ENCODE measurements around the gene ALMS1. TPM values are rescaled to one million over a fixed set of nuclear protein-coding genes. Genes with fewer than 3 reads are reported as not detected.
A peak's percentile ranks its signal among the peaks of the same experiment; 100 is the strongest.
"Not testable (repeated sequence)": the region's sequence is repeated elsewhere in the genome, so short reads cannot be mapped to it uniquely, and the experiment has no call there.

ALMS1 gene
- total RNA-seq, 1 experiment from 2014 or later, result 84.7 TPM

DNA sequence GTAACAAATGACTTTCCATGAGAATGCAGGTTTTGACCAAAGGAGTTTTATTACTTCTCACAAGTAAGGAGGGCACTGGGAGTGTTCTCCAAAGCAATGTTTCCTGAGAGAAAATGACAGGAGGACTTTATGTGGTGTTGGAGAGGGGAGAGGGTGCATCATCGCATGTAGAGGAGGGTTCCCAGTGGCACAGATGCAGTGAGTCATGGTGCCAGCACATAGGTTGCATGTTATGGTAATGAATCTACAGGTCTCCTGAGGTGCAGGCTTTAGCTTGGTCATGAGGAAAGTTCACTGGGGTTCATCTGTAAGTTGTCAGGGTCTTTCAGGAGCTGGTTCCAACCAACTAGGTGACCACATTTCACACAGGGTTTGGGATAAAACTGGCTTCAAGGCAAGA lies 226.2 kb downstream of the ALMS1 start:
- H3K4me1 ChIP-seq (ENCODE audit: low read length), result peaks cover 4% of the 10 kb centered on the region; the same call in 1 of the 2 replicates
- H2AFZ ChIP-seq (ENCODE audit: low read length), result no peak overlapping the region
- H3K27me3 ChIP-seq (ENCODE audit: low read length), result no peaks in the 10 kb centered on the region
- no peak overlapping the region for H3K27ac ChIP-seq (ENCODE audit: low read length)
- no peaks in the 10 kb centered on the region for H3K79me2 ChIP-seq (ENCODE audit: low read length)
- no peak overlapping the region for H3K4me2 ChIP-seq (ENCODE audit: low read depth, low read length, poor library complexity, severe bottlenecking)
- H3K9me2 ChIP-seq (replicated peaks; ENCODE audit: insufficient read depth, low read length), result no peaks in the 10 kb centered on the region
- no peaks in the 10 kb centered on the region for H4K20me1 ChIP-seq (ENCODE audit: insufficient read depth, low read depth, low read length)
- H3K9me3 ChIP-seq (ENCODE audit: low read length), result no peaks in the 10 kb centered on the region
- no peak for DNase-seq
- no peak overlapping the region for H3K9ac ChIP-seq (ENCODE audit: low read length)
- H3K4me3 ChIP-seq (ENCODE audit: low read length), result no peak overlapping the region
- H3K36me3 ChIP-seq (ENCODE audit: insufficient read depth, low read length), result peaks cover 7% of the 10 kb centered on the region; the same call in 1 of the 2 replicates

DNA sequence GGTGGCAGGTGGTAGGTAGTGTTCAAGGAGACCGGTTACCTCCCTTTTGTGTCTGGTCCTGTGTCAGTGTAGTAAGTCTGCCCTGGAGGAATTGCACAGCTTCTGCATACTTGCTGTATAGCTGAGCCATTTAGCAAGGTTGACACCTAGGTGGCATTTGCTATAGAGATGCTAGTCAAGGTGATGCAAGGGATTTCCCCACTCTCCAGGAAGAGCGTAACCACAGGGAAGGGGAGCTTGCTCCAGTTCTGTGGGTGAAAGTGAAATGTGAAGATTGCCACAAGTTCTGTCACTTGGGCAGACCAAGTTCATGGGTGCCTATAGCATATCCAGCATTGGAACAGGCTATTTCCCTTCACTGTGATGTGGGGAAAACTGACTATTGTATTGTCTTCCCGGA lies 228.5 kb downstream of the ALMS1 start:
- H4K20me1 ChIP-seq (ENCODE audit: insufficient read depth, low read depth, low read length), result no peaks in the 10 kb centered on the region
- no peaks in the 10 kb centered on the region for H3K9me2 ChIP-seq (replicated peaks; ENCODE audit: insufficient read depth, low read length)
- no peaks in the 10 kb centered on the region for H3K27me3 ChIP-seq (ENCODE audit: low read length)
- peaks cover 4% of the 10 kb centered on the region; the same call in 1 of the 2 replicates for H3K4me1 ChIP-seq (ENCODE audit: low read length)
- no peak overlapping the region for H3K9ac ChIP-seq (ENCODE audit: low read length)
- H3K9me3 ChIP-seq (ENCODE audit: low read length), result no peaks in the 10 kb centered on the region
- no peak overlapping the region for H3K4me3 ChIP-seq (ENCODE audit: low read length)
- no peak overlapping the region for H3K4me2 ChIP-seq (ENCODE audit: low read depth, low read length, poor library complexity, severe bottlenecking)
- no peak for DNase-seq
- no peaks in the 10 kb centered on the region for H3K79me2 ChIP-seq (ENCODE audit: low read length)
- no peak overlapping the region for H3K27ac ChIP-seq (ENCODE audit: low read length)
- H2AFZ ChIP-seq (ENCODE audit: low read length), result no peak overlapping the region
- peaks cover 7% of the 10 kb centered on the region; the same call in 1 of the 2 replicates for H3K36me3 ChIP-seq (ENCODE audit: insufficient read depth, low read length)

DNA sequence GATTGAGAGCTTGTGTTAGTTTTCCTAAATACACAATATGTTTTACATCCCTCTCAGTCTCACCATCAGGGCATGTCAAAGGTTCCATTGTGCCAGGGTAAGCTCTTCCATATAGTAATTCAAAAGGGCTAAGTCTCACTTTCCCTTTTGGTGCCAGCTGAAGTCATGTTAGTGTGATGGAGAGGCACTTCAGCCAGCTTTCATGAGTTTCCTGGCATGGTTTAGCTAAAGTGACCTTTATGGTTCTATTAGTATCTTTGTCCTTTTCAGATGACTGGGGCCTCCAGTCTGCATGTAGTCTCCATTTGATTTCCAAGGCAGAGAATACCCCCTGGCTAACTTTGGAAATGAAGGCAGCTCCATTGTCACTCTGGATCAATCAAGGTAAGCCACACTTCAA lies 229.4 kb downstream of the ALMS1 start:
- H3K9me3 ChIP-seq (ENCODE audit: low read length), result no peaks in the 10 kb centered on the region
- H3K27me3 ChIP-seq (ENCODE audit: low read length), result no peaks in the 10 kb centered on the region
- H2AFZ ChIP-seq (ENCODE audit: low read length), result no peak overlapping the region
- H3K36me3 ChIP-seq (ENCODE audit: insufficient read depth, low read length), result peaks cover 4% of the 10 kb centered on the region; the same call in 1 of the 2 replicates
- no peaks in the 10 kb centered on the region for H3K79me2 ChIP-seq (ENCODE audit: low read length)
- H3K4me1 ChIP-seq (ENCODE audit: low read length), result peaks cover 4% of the 10 kb centered on the region; the same call in 1 of the 2 replicates
- no peak for DNase-seq
- H3K9me2 ChIP-seq (replicated peaks; ENCODE audit: insufficient read depth, low read length), result no peaks in the 10 kb centered on the region
- no peak overlapping the region for H3K4me2 ChIP-seq (ENCODE audit: low read depth, low read length, poor library complexity, severe bottlenecking)
- no peaks in the 10 kb centered on the region for H4K20me1 ChIP-seq (ENCODE audit: insufficient read depth, low read depth, low read length)
- no peak overlapping the region for H3K9ac ChIP-seq (ENCODE audit: low read length)
- H3K27ac ChIP-seq (ENCODE audit: low read length), result no peak overlapping the region
- no peak overlapping the region for H3K4me3 ChIP-seq (ENCODE audit: low read length)

DNA sequence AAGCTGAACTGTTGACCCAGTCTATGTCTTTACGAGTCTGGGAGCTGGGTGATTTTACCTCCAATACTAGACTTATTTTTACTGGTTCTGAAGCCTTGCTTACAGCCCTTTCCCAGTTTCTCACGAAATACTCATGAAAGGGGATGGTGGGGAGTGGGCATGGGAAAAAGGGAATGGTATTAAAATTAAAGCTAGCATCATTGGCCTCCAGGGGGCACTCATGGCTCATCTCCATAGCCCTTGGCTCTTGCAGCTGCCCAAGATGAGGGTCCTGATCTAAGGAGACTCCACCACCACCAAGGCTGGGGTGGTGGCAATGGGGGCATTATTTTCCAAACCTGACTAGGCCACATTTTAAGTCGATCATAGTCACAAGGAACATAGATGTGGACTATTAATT lies 234.3 kb downstream of the ALMS1 start:
- H3K4me2 ChIP-seq (ENCODE audit: low read depth, low read length, poor library complexity, severe bottlenecking); H3K27me3 ChIP-seq (ENCODE audit: low read length); H3K36me3 ChIP-seq (ENCODE audit: insufficient read depth, low read length); H3K4me3 ChIP-seq (ENCODE audit: low read length); H3K79me2 ChIP-seq (ENCODE audit: low read length); H3K9me2 ChIP-seq (replicated peaks; ENCODE audit: insufficient read depth, low read length); H4K20me1 ChIP-seq (ENCODE audit: insufficient read depth, low read depth, low read length); H3K27ac ChIP-seq (ENCODE audit: low read length); DNase-seq; H2AFZ ChIP-seq (ENCODE audit: low read length); H3K9ac ChIP-seq (ENCODE audit: low read length); H3K9me3 ChIP-seq (ENCODE audit: low read length); H3K4me1 ChIP-seq (ENCODE audit: low read length): not testable (repeated sequence)

DNA sequence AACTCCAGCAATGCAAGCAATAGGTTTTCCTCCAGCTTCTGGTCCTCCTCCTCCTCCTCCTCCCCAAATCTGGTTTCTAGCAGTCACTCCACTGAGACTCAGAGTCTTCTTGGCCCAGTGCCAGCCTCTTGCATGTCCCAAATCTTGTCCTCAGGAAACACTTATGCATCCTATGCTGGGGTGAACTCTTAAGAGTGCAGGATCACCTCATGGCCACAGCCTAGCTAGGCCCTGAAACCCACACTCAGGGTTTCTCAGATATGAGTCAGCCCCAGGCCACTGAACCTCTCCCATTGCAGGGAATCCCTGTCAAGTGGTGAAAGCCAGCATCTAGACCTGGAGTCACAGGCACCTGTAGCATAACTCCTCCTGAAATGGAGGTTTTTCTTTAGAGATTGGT lies 238.4 kb downstream of the ALMS1 start:
- H4K20me1 ChIP-seq (ENCODE audit: insufficient read depth, low read depth, low read length); H3K4me2 ChIP-seq (ENCODE audit: low read depth, low read length, poor library complexity, severe bottlenecking); H3K9ac ChIP-seq (ENCODE audit: low read length); H3K27me3 ChIP-seq (ENCODE audit: low read length); H3K79me2 ChIP-seq (ENCODE audit: low read length); H3K36me3 ChIP-seq (ENCODE audit: insufficient read depth, low read length); H2AFZ ChIP-seq (ENCODE audit: low read length); H3K4me3 ChIP-seq (ENCODE audit: low read length); H3K4me1 ChIP-seq (ENCODE audit: low read length); H3K9me3 ChIP-seq (ENCODE audit: low read length); H3K27ac ChIP-seq (ENCODE audit: low read length); H3K9me2 ChIP-seq (replicated peaks; ENCODE audit: insufficient read depth, low read length); DNase-seq: not testable (repeated sequence)

DNA sequence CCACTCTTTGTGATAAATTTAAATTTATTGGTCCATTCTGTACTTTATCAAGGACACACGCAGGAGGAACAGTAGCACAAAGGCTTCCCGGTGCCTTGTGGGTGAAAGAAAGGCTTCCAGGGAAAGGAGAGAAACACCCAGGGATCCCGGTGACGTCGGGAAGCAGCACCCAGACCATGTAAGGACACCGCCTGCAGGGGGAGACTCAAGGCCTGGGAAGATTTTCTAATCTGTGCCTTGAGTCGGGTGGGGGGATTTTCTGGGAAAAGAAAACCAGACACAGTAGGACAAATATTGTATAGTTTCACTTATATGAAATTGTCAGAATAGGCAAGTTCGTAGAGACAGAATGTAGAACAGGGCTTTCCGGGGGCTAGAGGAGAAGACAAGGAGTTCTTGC lies 239.0 kb downstream of the ALMS1 start:
- H3K9me3 ChIP-seq (ENCODE audit: low read length); H2AFZ ChIP-seq (ENCODE audit: low read length); H3K27me3 ChIP-seq (ENCODE audit: low read length); H3K79me2 ChIP-seq (ENCODE audit: low read length); H3K4me3 ChIP-seq (ENCODE audit: low read length); DNase-seq; H3K9ac ChIP-seq (ENCODE audit: low read length); H4K20me1 ChIP-seq (ENCODE audit: insufficient read depth, low read depth, low read length); H3K36me3 ChIP-seq (ENCODE audit: insufficient read depth, low read length); H3K9me2 ChIP-seq (replicated peaks; ENCODE audit: insufficient read depth, low read length); H3K4me2 ChIP-seq (ENCODE audit: low read depth, low read length, poor library complexity, severe bottlenecking); H3K27ac ChIP-seq (ENCODE audit: low read length); H3K4me1 ChIP-seq (ENCODE audit: low read length): not testable (repeated sequence)

DNA sequence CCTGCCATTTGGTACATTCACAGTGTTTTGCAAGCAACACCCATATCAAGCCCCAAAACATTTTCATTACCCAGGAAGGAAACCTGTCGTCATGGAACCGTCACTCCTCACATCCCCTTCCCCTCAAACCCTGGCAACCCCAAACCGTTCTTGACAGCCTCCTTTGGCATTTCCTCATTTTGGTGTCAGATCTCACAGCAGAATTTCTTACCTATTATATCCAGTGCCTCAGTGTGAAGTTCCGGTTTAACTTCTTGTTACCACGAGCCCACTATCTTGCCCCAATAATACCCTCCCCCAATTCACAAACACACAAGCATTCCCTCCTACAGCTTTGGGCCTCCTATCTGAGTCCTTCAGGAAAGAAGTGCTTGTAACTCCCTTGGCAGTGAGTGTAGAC lies 240.6 kb downstream of the ALMS1 start:
- H3K79me2 ChIP-seq (ENCODE audit: low read length); H3K27me3 ChIP-seq (ENCODE audit: low read length); H3K36me3 ChIP-seq (ENCODE audit: insufficient read depth, low read length); DNase-seq; H3K27ac ChIP-seq (ENCODE audit: low read length); H3K4me3 ChIP-seq (ENCODE audit: low read length); H3K4me1 ChIP-seq (ENCODE audit: low read length); H4K20me1 ChIP-seq (ENCODE audit: insufficient read depth, low read depth, low read length); H2AFZ ChIP-seq (ENCODE audit: low read length); H3K9me2 ChIP-seq (replicated peaks; ENCODE audit: insufficient read depth, low read length); H3K9me3 ChIP-seq (ENCODE audit: low read length); H3K9ac ChIP-seq (ENCODE audit: low read length); H3K4me2 ChIP-seq (ENCODE audit: low read depth, low read length, poor library complexity, severe bottlenecking): not testable (repeated sequence)

DNA sequence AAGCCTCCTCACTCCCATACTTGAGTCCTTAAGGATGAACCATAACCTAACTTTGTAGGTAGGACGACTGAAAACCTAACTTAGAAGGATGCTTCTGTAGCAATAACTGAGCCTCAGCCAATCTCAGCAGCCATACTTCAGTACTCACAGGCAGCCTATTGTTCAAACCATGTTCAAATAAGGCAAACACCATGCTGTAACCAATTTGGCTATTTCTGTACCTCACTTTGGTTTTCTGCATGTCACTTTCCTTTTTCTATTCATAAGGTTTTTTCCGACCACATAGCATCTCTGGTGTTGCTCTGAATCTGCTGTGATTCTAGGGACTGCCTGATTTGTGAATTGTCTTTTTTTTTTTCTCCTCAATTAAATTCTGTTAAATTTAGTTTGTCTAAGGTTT lies 242.9 kb downstream of the ALMS1 start:
- H3K9me2 ChIP-seq (replicated peaks; ENCODE audit: insufficient read depth, low read length); H3K27me3 ChIP-seq (ENCODE audit: low read length); H3K27ac ChIP-seq (ENCODE audit: low read length); H2AFZ ChIP-seq (ENCODE audit: low read length); H3K4me2 ChIP-seq (ENCODE audit: low read depth, low read length, poor library complexity, severe bottlenecking); H3K79me2 ChIP-seq (ENCODE audit: low read length); H3K4me3 ChIP-seq (ENCODE audit: low read length); H4K20me1 ChIP-seq (ENCODE audit: insufficient read depth, low read depth, low read length); H3K9ac ChIP-seq (ENCODE audit: low read length); H3K4me1 ChIP-seq (ENCODE audit: low read length); H3K36me3 ChIP-seq (ENCODE audit: insufficient read depth, low read length); DNase-seq; H3K9me3 ChIP-seq (ENCODE audit: low read length): not testable (repeated sequence)

DNA sequence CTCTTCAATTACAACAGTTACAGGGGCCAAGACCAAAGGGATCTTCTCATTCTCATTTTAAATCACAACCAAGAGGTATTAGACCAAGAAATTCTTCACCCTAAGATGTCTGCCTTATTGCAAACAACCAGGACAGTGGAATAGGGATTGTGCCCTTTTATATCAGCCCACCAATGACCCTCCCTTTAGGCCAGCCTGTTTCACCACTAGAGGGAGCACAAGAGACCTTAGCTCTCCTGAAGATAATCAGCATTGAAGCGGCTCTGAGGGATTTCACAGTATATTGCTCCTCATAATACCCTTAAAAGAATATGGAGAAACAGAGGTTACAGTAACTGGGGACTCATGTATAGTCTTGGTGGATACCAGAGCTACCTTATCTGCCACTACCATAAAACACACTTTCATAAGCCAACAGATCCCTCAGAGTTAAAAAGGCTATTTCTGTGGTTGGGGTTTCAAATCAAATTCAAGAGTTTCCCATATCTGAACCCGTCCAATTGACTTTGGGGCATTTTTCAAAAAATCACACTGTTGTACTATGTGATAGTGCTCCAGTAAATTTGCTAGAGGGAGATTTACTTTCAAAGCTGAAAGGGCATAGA lies 245.1 kb downstream of the ALMS1 start:
- H3K4me3 ChIP-seq (ENCODE audit: low read length); H4K20me1 ChIP-seq (ENCODE audit: insufficient read depth, low read depth, low read length); H3K9ac ChIP-seq (ENCODE audit: low read length); H3K9me2 ChIP-seq (replicated peaks; ENCODE audit: insufficient read depth, low read length); H3K79me2 ChIP-seq (ENCODE audit: low read length); H3K9me3 ChIP-seq (ENCODE audit: low read length); H3K4me2 ChIP-seq (ENCODE audit: low read depth, low read length, poor library complexity, severe bottlenecking); H2AFZ ChIP-seq (ENCODE audit: low read length); H3K27ac ChIP-seq (ENCODE audit: low read length); H3K27me3 ChIP-seq (ENCODE audit: low read length); H3K36me3 ChIP-seq (ENCODE audit: insufficient read depth, low read length); H3K4me1 ChIP-seq (ENCODE audit: low read length): not testable (repeated sequence)
- peak; percentile 70 for DNase-seq
